ENCODE measurements around the gene FABP1.

FABP1 gene

DNA sequence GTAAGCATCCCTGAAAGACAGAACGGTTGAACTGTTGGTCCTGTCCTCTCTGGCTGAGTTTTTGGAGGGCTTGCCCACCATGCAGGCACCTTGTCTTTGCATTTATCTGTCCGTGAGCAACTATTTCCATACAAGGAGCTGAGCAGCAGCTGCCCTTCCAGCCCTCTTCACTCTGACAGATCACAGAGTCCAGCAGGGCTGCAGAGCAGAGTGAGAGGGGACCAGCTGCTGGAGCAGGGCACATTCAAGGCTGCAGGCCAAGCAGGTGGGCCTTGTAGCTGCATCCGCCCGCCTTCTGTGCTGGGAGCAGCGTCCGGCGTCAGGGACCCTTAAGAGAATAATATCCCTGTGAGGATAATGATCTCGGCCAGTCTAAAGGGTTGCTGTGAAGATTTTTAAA lies 50.8 kb downstream of the FABP1 start:
- FAIRE-seq = no peak

GRCh38 chr2:88074854-88075292 lies 53.0 kb downstream of the FABP1 start:
- no peak for FAIRE-seq

DNA sequence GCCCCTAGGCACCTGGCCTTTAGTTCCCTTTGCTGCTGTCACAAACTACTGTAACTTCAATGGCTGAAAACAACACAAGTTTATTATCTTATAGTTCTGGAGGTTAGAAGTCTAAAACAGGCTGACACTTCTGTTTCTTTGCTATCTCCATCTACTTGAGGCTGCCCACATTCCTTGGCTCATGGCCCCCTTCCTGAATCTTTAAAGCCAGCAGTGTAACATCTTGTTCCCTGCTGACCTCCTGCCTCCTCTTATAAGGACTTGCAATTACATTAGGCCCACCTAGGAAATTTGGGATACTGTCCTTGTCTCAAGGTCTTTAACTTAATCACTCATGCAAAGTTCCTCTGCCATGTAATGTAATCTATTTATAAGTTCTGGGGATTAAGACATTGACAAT lies 53.7 kb downstream of the FABP1 start:
- FAIRE-seq = no peak

Data from endometrium (tissue), 2 donors.